ENCODE results near the gene SASH1.

SASH1 gene

GRCh38 chr6:148336901-148337300 is 5.7 kb upstream of the SASH1 start:
- TF ChIP-seq ZNF621 (tag by site-specific recombination; IDR thresholded peaks at IDR 0.05) (no peak), ZNF558 (tag by site-specific recombination; IDR thresholded peaks at IDR 0.05) (no peak), HOXD13 (CRISPR knock-in tag; IDR thresholded peaks at IDR 0.05; ENCODE audit: borderline replicate concordance) (no peak), ZNF544 (tag by site-specific recombination; IDR thresholded peaks at IDR 0.05) (no peak), KLF10 (tag by site-specific recombination; IDR thresholded peaks at IDR 0.05) (no peak), ZNF555 (tag by site-specific recombination; conservative IDR thresholded peaks at IDR 0.05) (no peak), ZFP69B (tag by site-specific recombination; IDR thresholded peaks at IDR 0.05) (no peak), RBAK (tag by site-specific recombination; IDR thresholded peaks at IDR 0.05) (no peak), ZNF843 (tag by site-specific recombination; IDR thresholded peaks at IDR 0.05) (no peak), SCRT2 (tag by site-specific recombination; IDR thresholded peaks at IDR 0.05) (no peak), ZNF140 (tag by site-specific recombination; IDR thresholded peaks at IDR 0.05) (no peak), ZIC2 (tag by site-specific recombination; IDR thresholded peaks at IDR 0.05) (no peak), ZNF776 (tag by site-specific recombination; IDR thresholded peaks at IDR 0.05; ENCODE audit: borderline replicate concordance) (no peak), ZSCAN18 (tag by site-specific recombination; IDR thresholded peaks at IDR 0.05) (no peak), ZXDB (tag by site-specific recombination; IDR thresholded peaks at IDR 0.05) (no peak)
- TF ChIP-seq, protein P1, sequence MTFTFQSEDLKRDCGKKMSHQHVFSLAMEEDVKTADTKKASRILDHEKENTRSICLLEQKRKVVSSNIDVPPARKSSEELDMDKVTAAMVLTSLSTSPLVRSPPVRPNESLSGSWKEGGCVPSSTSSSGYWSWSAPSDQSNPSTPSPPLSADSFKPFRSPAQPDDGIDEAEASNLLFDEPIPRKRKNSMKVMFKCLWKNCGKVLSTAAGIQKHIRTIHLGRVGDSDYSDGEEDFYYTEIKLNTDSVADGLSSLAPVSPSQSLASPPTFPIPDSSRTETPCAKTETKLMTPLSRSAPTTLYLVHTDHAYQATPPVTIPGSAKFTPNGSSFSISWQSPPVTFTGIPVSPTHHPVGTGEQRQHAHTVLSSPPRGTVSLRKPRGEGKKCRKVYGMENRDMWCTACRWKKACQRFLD (tag by site-specific recombination; IDR thresholded peaks at IDR 0.05): no peak
- TF ChIP-seq, protein P2, sequence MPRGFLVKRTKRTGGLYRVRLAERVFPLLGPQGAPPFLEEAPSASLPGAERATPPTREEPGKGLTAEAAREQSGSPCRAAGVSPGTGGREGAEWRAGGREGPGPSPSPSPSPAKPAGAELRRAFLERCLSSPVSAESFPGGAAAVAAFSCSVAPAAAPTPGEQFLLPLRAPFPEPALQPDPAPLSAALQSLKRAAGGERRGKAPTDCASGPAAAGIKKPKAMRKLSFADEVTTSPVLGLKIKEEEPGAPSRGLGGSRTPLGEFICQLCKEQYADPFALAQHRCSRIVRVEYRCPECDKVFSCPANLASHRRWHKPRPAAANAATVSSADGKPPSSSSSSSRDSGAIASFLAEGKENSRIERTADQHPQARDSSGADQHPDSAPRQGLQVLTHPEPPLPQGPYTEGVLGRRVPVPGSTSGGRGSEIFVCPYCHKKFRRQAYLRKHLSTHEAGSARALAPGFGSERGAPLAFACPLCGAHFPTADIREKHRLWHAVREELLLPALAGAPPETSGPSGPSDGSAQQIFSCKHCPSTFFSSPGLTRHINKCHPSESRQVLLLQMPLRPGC (tag by site-specific recombination; IDR thresholded peaks at IDR 0.05): no peak
- TF ChIP-seq, protein P3, sequence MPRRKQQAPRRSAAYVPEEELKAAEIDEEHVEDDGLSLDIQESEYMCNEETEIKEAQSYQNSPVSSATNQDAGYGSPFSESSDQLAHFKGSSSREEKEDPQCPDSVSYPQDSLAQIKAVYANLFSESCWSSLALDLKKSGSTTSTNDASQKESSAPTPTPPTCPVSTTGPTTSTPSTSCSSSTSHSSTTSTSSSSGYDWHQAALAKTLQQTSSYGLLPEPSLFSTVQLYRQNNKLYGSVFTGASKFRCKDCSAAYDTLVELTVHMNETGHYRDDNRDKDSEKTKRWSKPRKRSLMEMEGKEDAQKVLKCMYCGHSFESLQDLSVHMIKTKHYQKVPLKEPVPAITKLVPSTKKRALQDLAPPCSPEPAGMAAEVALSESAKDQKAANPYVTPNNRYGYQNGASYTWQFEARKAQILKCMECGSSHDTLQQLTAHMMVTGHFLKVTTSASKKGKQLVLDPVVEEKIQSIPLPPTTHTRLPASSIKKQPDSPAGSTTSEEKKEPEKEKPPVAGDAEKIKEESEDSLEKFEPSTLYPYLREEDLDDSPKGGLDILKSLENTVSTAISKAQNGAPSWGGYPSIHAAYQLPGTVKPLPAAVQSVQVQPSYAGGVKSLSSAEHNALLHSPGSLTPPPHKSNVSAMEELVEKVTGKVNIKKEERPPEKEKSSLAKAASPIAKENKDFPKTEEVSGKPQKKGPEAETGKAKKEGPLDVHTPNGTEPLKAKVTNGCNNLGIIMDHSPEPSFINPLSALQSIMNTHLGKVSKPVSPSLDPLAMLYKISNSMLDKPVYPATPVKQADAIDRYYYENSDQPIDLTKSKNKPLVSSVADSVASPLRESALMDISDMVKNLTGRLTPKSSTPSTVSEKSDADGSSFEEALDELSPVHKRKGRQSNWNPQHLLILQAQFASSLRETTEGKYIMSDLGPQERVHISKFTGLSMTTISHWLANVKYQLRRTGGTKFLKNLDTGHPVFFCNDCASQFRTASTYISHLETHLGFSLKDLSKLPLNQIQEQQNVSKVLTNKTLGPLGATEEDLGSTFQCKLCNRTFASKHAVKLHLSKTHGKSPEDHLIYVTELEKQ (tag by site-specific recombination; IDR thresholded peaks at IDR 0.05; ENCODE audit: borderline replicate concordance): no peak
- ChIA-PET CTCF (no interaction called here), POLR2A (no interaction called here)
- peaks cover 3% of the 10 kb centered on the region for H3K4me1 ChIP-seq (ENCODE audit: control insufficient read depth, insufficient read depth, low read length)
- no peak overlapping the region for H3K27ac ChIP-seq (ENCODE audit: extremely low read depth, low read depth, low read length)
- no peaks in the 10 kb centered on the region for H3K9me3 ChIP-seq (ENCODE audit: control insufficient read depth, insufficient read depth, low read depth, low read length)
- no peak overlapping the region for H3K4me3 ChIP-seq (ENCODE audit: low read depth, low read length)
- no peaks in the 10 kb centered on the region for H3K36me3 ChIP-seq (ENCODE audit: control insufficient read depth in 2 of 2, insufficient read depth in 1 of 2, low read length in 2 of 2)

DNA sequence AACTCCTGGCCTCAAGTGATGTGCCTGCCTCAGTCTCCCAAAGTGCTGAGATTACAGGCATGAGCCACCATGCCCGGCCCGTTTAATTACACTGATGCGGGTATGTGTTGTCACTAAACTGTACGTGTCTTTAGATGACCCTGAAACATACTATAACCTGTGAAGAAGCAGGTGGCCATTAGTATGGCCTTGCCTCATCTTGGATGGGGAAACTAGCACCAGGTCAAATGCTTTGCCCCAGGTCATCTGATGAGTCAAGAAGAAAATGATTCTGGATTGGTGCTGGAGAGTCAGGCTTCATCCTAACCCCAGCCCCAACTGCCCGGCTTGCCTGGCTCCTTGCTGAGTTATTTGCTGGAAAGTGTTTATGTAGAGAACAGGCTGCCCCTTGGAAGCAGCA is 2.9 kb upstream of the SASH1 start:
- Histone ChIP-seq H3K4me1 (ENCODE audit: control insufficient read depth, insufficient read depth, low read length) (peaks cover 5% of the 10 kb centered on the region), H3K36me3 (ENCODE audit: control insufficient read depth in 2 of 2, insufficient read depth in 1 of 2, low read length in 2 of 2) (no peaks in the 10 kb centered on the region), H3K9me3 (ENCODE audit: control insufficient read depth, insufficient read depth, low read depth, low read length) (no peaks in the 10 kb centered on the region), H3K27ac (ENCODE audit: extremely low read depth, low read depth, low read length) (no peak overlapping the region), H3K4me3 (ENCODE audit: low read depth, low read length) (no peak overlapping the region)
- ChIA-PET POLR2A (no interaction called here), CTCF (no interaction called here)
- TF ChIP-seq ZNF157 (tag by site-specific recombination; IDR thresholded peaks at IDR 0.05) (no peak), ZNF394 (tag by site-specific recombination; IDR thresholded peaks at IDR 0.05; ENCODE audit: borderline replicate concordance) (no peak), ZSCAN16 (tag by site-specific recombination; IDR thresholded peaks at IDR 0.05) (no peak), TRIM28 (IDR thresholded peaks at IDR 0.05; ENCODE audit: borderline replicate concordance, low read length) (no peak), WT1 (tag by site-specific recombination; IDR thresholded peaks at IDR 0.05) (no peak), ZNF248 (tag by site-specific recombination; IDR thresholded peaks at IDR 0.05) (no peak), YY1 (tag by site-specific recombination; IDR thresholded peaks at IDR 0.05) (no peak), ZNF837 (tag by site-specific recombination; IDR thresholded peaks at IDR 0.05) (no peak), ZBTB48 (tag by site-specific recombination; IDR thresholded peaks at IDR 0.05) (no peak), BCL11A (tag by site-specific recombination; IDR thresholded peaks at IDR 0.05; ENCODE audit: low read depth) (no peak), ZNF19 (tag by site-specific recombination; IDR thresholded peaks at IDR 0.05; ENCODE audit: low read depth) (no peak), KLF1 (tag by site-specific recombination; IDR thresholded peaks at IDR 0.05) (no peak), ZNF16 (tag by site-specific recombination; IDR thresholded peaks at IDR 0.05; ENCODE audit: low read depth) (no peak)

All from HEK293 (cell line).